ENCODE results near the gene COBL. TPM values are rescaled to one million over a fixed set of nuclear protein-coding genes. Genes with fewer than 3 reads are reported as not detected.
"Not testable (repeated sequence)": the region's sequence is repeated elsewhere in the genome, so short reads cannot be mapped to it uniquely, and the experiment has no call there.

COBL gene
- total RNA-seq, 1 experiment from 2014 or later = 63.6 TPM

- Mint-ChIP-seq H3K27me3 (ENCODE audit: insufficient read depth, unreplicated experiment) (no peaks in the 10 kb centered on the region), H3K36me3 (ENCODE audit: insufficient read depth, unreplicated experiment) (peaks cover 34% of the 10 kb centered on the region), H3K27ac (ENCODE audit: unreplicated experiment) (peak overlapping the region; percentile 87), H3K4me1 (ENCODE audit: low read depth, unreplicated experiment) (peaks cover 16% of the 10 kb centered on the region), H3K4me3 (ENCODE audit: unreplicated experiment) (no peak overlapping the region), H3K9me3 (ENCODE audit: unreplicated experiment) (no peaks in the 10 kb centered on the region)
- peaks cover 33% of the 10 kb centered on the region for H3K4me1 ChIP-seq
- ChIA-PET CTCF (no interaction called here), POLR2A (no interaction called here)
- TF ChIP-seq CTCF (IDR thresholded peaks at IDR 0.05; ENCODE audit: insufficient read depth in 1 of 2, low read depth in 1 of 2, low read length in 1 of 2, severe bottlenecking in 1 of 2, unreplicated experiment in 1 of 2) = no peak
- no peaks in the 10 kb centered on the region for H3K27me3 ChIP-seq (replicated peaks; ENCODE audit: control insufficient read depth, insufficient read depth, low read length)
- intact Hi-C loops (cut with micrococcal nuclease; ENCODE audit: unreplicated experiment) = no loop called here
- H3K4me3 ChIP-seq (ENCODE audit: low read depth, low read length) = no peak overlapping the region
- no peak for DNase-seq
- BruUV-seq (replicated peaks) = no TSS peak
- peaks cover 2% of the 10 kb centered on the region for H3K36me3 ChIP-seq (ENCODE audit: control insufficient read depth, insufficient read depth, low read length)
- no peaks in the 10 kb centered on the region for H3K9me3 ChIP-seq
These were observed 105.8 kb downstream of the COBL start for GRCh38 chr7:51210766-51211165.

GRCh38 chr7:51209426-51209825 lies 107.2 kb downstream of the COBL start:
- Mint-ChIP-seq H3K27ac (ENCODE audit: unreplicated experiment) (peak overlapping the region; percentile 87), H3K4me3 (ENCODE audit: unreplicated experiment) (peak overlapping the region; percentile 41), H3K9me3 (ENCODE audit: unreplicated experiment) (peaks cover 10% of the 10 kb centered on the region), H3K36me3 (ENCODE audit: insufficient read depth, unreplicated experiment) (peaks cover 42% of the 10 kb centered on the region), H3K4me1 (ENCODE audit: low read depth, unreplicated experiment) (peaks cover 16% of the 10 kb centered on the region), H3K27me3 (ENCODE audit: insufficient read depth, unreplicated experiment) (no peaks in the 10 kb centered on the region)
- peaks cover 3% of the 10 kb centered on the region for H3K36me3 ChIP-seq (ENCODE audit: control insufficient read depth, insufficient read depth, low read length)
- no peak overlapping the region for H3K4me3 ChIP-seq (ENCODE audit: low read depth, low read length)
- ChIA-PET CTCF (interaction anchor here (0.6 to 1.2 kb wide), 3 partner anchors 16 to 47 kb away, joined by 3 to 7 read pairs (median 4); no protein-coding TSS in a partner anchor), POLR2A (interaction anchor here (0.7 kb wide), 2 partner anchors 47 to 166 kb away, joined by 5 to 7 read pairs; no protein-coding TSS in a partner anchor)
- H3K27me3 ChIP-seq (replicated peaks; ENCODE audit: control insufficient read depth, insufficient read depth, low read length) = no peaks in the 10 kb centered on the region
- BruUV-seq (replicated peaks) = no TSS peak
- intact Hi-C loops (cut with micrococcal nuclease; ENCODE audit: unreplicated experiment) = no loop called here
- no peak for DNase-seq
- peaks cover 33% of the 10 kb centered on the region for H3K4me1 ChIP-seq
- H3K9me3 ChIP-seq = peaks cover 9% of the 10 kb centered on the region; the same call in 1 of the 2 replicates
- TF ChIP-seq CTCF (IDR thresholded peaks at IDR 0.05; ENCODE audit: insufficient read depth in 1 of 2, low read depth in 1 of 2, low read length in 1 of 2, severe bottlenecking in 1 of 2, unreplicated experiment in 1 of 2) = no peak

- H3K27me3 Mint-ChIP-seq (ENCODE audit: insufficient read depth, unreplicated experiment); CTCF ChIA-PET; H3K36me3 ChIP-seq (ENCODE audit: control insufficient read depth, insufficient read depth, low read length); POLR2A ChIA-PET; H3K4me3 ChIP-seq (ENCODE audit: low read depth, low read length); DNase-seq; BruUV-seq (replicated peaks); H3K4me3 Mint-ChIP-seq (ENCODE audit: unreplicated experiment); intact Hi-C loops (cut with micrococcal nuclease; ENCODE audit: unreplicated experiment); H3K27me3 ChIP-seq (replicated peaks; ENCODE audit: control insufficient read depth, insufficient read depth, low read length): not testable (repeated sequence)
- peaks cover 16% of the 10 kb centered on the region for H3K4me1 Mint-ChIP-seq (ENCODE audit: low read depth, unreplicated experiment)
- H3K9me3 ChIP-seq = peaks cover 18% of the 10 kb centered on the region
- H3K9me3 Mint-ChIP-seq (ENCODE audit: unreplicated experiment) = peaks cover 21% of the 10 kb centered on the region
- peaks cover 47% of the 10 kb centered on the region for H3K36me3 Mint-ChIP-seq (ENCODE audit: insufficient read depth, unreplicated experiment)
- H3K27ac Mint-ChIP-seq (ENCODE audit: unreplicated experiment) = peak overlapping the region; percentile 87
- peaks cover 33% of the 10 kb centered on the region for H3K4me1 ChIP-seq
These were observed 108.5 kb downstream of the COBL start for GRCh38 chr7:51208125-51208524.

GRCh38 chr7:51198654-51199053 lies 118.0 kb downstream of the COBL start:
- CTCF ChIA-PET = no interaction called here
- Histone ChIP-seq H3K4me1 (no peaks in the 10 kb centered on the region), H3K9me3 (peaks cover 3% of the 10 kb centered on the region; the same call in 1 of the 2 replicates), H3K4me3 (ENCODE audit: low read depth, low read length) (no peak overlapping the region), H3K36me3 (ENCODE audit: control insufficient read depth, insufficient read depth, low read length) (0 out of 2 replicates have a peak, but pooled peaks cover 2% of the 10 kb centered on the region), H3K27me3 (replicated peaks; ENCODE audit: control insufficient read depth, insufficient read depth, low read length) (no peaks in the 10 kb centered on the region)
- Mint-ChIP-seq H3K4me3 (ENCODE audit: unreplicated experiment) (no peak overlapping the region), H3K9me3 (ENCODE audit: unreplicated experiment) (peaks cover 24% of the 10 kb centered on the region), H3K36me3 (ENCODE audit: insufficient read depth, unreplicated experiment) (peaks cover 19% of the 10 kb centered on the region), H3K27me3 (ENCODE audit: insufficient read depth, unreplicated experiment) (no peaks in the 10 kb centered on the region), H3K27ac (ENCODE audit: unreplicated experiment) (no peak overlapping the region), H3K4me1 (ENCODE audit: low read depth, unreplicated experiment) (no peaks in the 10 kb centered on the region)
- no peak for TF ChIP-seq CTCF (IDR thresholded peaks at IDR 0.05; ENCODE audit: insufficient read depth in 1 of 2, low read depth in 1 of 2, low read length in 1 of 2, severe bottlenecking in 1 of 2, unreplicated experiment in 1 of 2)
- no peak for DNase-seq
- POLR2A ChIA-PET = no interaction called here
- intact Hi-C loops (cut with micrococcal nuclease; ENCODE audit: unreplicated experiment) = no loop called here
- no TSS peak for BruUV-seq (replicated peaks)

Data from Caco-2 (cell line).